Lower lobe of right lung (tissue), 2 donors: ENCODE results near the gene TRNAU1AP. TPM values are rescaled to one million over a fixed set of nuclear protein-coding genes. Genes with fewer than 3 reads are reported as not detected.
"Not testable (repeated sequence)": the region's sequence is repeated elsewhere in the genome, so short reads cannot be mapped to it uniquely, and the experiment has no call there.

Experiments used
- ATAC-seq, 2 donors: fragments of 200-7000 bp; cut with Tn5 transposase; one replicate each; pipeline ENCODE4 v1.9.1; 2020 to 2022; ENCODE audit warnings: mild to moderate bottlenecking in 2 of 2, moderate library complexity in 2 of 2
- DNase-seq: peaks from one replicate; pipeline ENCODE4 v3.0.0-alpha.2; 2020
- H3K27ac ChIP-seq: fragments of 200-600 bp; one replicate; pipeline ENCODE4 v1.8.0; 2022
- H3K27me3 ChIP-seq: fragments of 200-600 bp; one replicate; pipeline ENCODE4 v1.8.0; 2022; ENCODE audit warnings: low read depth
- H3K36me3 ChIP-seq: fragments of 200-600 bp; one replicate; pipeline ENCODE4 v1.8.0; 2022; ENCODE audit warnings: mild to moderate bottlenecking
- H3K4me1 ChIP-seq: fragments of 200-600 bp; one replicate; pipeline ENCODE4 v1.8.0; 2022
- H3K4me3 ChIP-seq: fragments of 200-600 bp; one replicate; pipeline ENCODE4 v1.8.0; 2022; ENCODE audit warnings: mild to moderate bottlenecking
- H3K9me3 ChIP-seq: fragments of 200-600 bp; one replicate; pipeline ENCODE4 v1.8.0; 2022
- intact Hi-C: fragments of 100-400 bp; cut with DNase I; formaldehyde crosslinking; loops from one replicate; pipeline ENCODE4 v1.11.0; 2022
- total RNA-seq: library from RNA; stranded (reverse); fragmentation: NEBNext Ultra II Directional; extraction: Animal tissue kit (Norgen Biotek cat#: 25700); gene quantifications from one replicate; pipeline ENCODE4 v1.2.1, GENCODE V29; 2021
- TF ChIP-seq, protein P1 (sequence below): fragments of 200-600 bp; IDR thresholded peaks from one replicate; pipeline ENCODE4 v1.8.0; 2022; ENCODE audit warnings: antibody characterized with exemption, mild to moderate bottlenecking
- donor health status: DM: no; HTN: yes; CAD: no; lungs with severe emphysema.

Gene TRNAU1AP
- total RNA-seq, 1 donor from 2014 or later = 26.3 TPM

DNA sequence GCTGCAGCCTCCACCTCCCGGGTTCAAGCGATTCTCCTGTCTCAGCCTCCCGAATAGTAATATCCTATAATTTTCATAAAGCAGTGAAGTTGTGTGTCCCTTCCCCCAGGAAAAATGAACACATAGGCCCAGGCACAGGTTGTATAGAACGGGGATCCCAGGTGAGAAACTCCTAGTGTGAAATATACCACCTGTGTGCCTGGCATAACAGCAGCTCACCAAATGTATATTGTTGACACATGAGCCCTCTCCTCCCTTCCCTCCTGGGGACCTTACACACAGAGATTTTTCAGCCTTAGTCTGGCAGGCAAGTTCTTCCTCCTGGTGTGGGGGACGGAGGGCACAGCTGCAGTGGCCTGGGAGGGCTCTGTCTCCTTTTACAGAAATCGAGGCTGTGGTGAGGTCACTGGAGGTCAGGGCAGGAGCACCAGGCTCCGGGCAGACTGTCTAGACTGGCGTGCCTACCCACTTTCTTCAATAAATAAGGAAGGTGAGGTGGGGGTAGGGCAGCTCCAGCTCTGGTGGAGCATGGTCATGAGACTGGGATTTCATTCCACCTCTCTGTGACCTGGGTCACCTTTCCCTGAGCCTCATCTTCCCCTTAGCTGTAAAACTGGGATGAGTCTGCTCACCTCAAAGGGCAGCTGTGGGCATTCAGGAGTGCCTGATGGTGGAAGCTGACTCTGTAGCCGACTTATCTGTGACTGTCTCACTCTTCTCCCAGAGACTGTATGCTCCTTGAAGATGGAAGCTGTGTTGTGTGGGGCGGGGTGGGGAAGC lies 32.7 kb upstream of the TRNAU1AP start:
- H3K9me3 ChIP-seq = no peaks in the 10 kb centered on the region
- no peak for DNase-seq
- peaks cover 14% of the 10 kb centered on the region for H3K4me1 ChIP-seq
- intact Hi-C loops = no loop called here
- ATAC-seq = no peak
- no peak overlapping the region for H3K27ac ChIP-seq
- H3K27me3 ChIP-seq = no peaks in the 10 kb centered on the region
- H3K4me3 ChIP-seq = no peak overlapping the region
- H3K36me3 ChIP-seq = peaks cover 3% of the 10 kb centered on the region
- TF ChIP-seq, protein P1, sequence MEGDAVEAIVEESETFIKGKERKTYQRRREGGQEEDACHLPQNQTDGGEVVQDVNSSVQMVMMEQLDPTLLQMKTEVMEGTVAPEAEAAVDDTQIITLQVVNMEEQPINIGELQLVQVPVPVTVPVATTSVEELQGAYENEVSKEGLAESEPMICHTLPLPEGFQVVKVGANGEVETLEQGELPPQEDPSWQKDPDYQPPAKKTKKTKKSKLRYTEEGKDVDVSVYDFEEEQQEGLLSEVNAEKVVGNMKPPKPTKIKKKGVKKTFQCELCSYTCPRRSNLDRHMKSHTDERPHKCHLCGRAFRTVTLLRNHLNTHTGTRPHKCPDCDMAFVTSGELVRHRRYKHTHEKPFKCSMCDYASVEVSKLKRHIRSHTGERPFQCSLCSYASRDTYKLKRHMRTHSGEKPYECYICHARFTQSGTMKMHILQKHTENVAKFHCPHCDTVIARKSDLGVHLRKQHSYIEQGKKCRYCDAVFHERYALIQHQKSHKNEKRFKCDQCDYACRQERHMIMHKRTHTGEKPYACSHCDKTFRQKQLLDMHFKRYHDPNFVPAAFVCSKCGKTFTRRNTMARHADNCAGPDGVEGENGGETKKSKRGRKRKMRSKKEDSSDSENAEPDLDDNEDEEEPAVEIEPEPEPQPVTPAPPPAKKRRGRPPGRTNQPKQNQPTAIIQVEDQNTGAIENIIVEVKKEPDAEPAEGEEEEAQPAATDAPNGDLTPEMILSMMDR = no peak

DNA sequence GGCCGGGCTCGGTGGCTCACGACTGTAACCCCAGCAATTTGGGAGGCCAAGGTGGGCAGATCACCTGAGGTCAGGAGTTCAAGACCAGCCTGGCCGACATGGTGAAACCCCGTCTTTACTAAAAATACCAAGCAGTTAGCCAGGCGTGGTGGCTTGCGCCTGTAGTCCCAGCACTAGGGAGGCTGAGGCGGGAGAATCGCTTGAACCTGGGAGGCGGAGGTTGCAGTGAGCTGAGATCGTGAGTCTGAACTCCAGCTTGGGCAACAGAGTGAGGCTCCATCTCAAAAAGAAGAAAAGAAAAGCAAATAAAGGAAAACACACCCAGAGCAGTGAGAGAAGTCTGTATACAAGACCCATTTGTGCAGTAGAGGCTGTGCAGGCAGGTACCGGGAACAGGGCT lies 32.1 kb upstream of the TRNAU1AP start:
- H3K27ac ChIP-seq, H3K36me3 ChIP-seq, DNase-seq, intact Hi-C loops, ATAC-seq, H3K4me3 ChIP-seq, H3K27me3 ChIP-seq, H3K9me3 ChIP-seq: not testable (repeated sequence)
- peaks cover 14% of the 10 kb centered on the region for H3K4me1 ChIP-seq

DNA sequence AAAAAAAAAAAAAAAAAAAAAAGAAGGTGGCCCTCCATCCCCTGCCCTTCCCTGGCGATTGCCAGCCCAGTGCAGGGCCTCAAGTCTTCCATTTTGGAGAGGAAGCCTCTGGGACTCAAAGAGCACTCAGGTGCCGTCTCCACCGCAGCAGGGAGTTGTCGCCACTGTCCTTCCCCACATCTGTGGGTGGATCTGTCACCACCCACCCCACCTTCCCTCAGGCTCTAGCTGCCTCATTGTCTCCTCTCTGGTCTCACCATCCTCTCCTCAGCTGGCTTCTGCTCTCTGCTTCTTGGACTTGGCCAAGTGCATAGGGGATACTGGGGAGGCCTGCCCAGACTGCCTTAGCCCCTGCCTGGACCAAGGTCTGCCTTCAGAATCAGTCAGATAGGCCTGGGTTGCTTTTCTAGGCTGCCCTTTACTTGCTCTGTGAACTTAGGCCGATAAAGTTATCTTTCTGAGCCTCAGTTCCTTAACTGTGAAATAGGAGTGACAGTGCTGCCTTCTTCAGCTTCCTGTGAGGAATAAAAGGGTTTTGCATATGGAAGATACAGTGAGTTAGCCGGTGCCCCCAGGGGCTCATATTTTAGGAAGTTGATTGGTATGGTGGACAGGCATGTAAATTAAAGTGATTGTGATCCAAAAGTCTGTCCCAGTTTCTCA lies 31.3 kb upstream of the TRNAU1AP start:
- no peak for DNase-seq
- H3K4me3 ChIP-seq = no peak overlapping the region
- no peaks in the 10 kb centered on the region for H3K27me3 ChIP-seq
- H3K27ac ChIP-seq = no peak overlapping the region
- H3K36me3 ChIP-seq = no peaks in the 10 kb centered on the region
- ATAC-seq = no peak
- no peaks in the 10 kb centered on the region for H3K9me3 ChIP-seq
- peaks cover 14% of the 10 kb centered on the region for H3K4me1 ChIP-seq
- intact Hi-C loops = no loop called here
- TF ChIP-seq, protein P1 = no peak

DNA sequence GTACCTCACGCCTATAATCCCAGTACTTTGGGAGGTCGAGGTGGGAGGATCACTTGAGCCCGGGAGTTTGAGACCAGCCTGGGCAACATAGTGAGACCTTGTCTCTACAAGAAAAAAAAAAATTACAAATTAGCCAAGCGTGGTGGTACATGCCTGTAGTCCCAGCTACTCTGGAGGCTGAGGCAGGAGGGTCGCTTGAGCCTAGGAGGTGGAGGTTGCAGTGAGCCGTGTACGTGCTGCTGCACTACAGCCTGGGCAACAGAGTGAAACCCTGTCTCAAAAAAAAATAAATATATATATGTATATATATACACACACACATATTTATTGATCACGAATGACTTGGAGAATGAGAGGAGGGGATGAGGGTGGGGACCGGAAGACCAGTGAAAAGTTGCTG lies 30.3 kb upstream of the TRNAU1AP start:
- ATAC-seq, H3K9me3 ChIP-seq, H3K27ac ChIP-seq, DNase-seq, H3K4me3 ChIP-seq, intact Hi-C loops, H3K27me3 ChIP-seq, H3K36me3 ChIP-seq: not testable (repeated sequence)
- H3K4me1 ChIP-seq = peaks cover 14% of the 10 kb centered on the region

DNA sequence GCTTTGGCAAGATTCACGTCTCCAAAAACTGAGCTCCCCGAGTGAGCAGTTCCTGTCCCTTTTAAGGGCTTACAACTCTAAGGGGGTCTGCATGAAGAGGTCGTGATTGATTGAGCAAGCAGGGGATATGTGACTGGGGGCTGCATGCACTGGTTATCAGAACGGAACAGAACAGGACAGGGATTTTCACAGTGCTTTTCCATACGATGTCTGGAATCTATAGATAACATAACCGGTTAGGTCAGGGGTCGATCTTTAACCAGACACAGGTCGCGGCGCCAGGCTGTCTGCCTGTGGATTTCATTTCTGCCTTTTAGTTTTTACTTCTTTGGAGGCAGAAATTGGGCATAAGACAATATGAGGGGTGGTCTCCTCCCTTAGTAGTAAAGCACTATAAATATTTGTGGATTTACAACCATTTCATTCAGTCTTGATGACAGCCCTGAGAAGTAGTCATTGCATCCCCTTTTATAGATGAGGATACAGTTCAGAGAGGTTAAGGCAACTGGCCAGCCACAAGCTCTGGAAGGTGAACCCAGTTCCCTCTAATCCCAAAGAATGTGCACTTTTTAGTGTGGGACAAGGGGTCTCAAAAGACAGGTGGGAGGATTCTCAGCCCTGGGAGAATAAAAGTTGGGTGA lies 27.8 kb upstream of the TRNAU1AP start:
- H3K4me1 ChIP-seq, H3K4me3 ChIP-seq, H3K27ac ChIP-seq, ATAC-seq, H3K36me3 ChIP-seq, H3K27me3 ChIP-seq, H3K9me3 ChIP-seq, intact Hi-C loops, DNase-seq: not testable (repeated sequence)

DNA sequence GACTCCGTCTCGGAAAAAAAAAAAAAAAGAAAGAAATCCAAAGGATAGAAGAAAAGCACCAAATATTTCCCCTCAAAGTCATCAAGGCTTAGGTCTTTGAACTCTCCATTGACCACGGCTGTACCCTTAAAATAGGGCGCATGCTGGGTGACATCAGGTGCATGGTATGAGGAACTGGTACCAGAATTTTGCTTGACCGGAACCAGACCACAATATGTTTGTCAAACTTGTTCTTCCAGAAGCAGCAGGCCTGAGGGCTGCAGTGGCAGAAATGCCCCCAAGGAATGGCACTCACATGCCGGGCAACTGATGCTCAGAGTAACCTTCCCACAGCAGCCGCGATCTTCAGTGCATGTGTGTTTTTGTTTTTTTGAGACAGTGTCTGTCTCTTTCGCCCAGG lies 26.0 kb upstream of the TRNAU1AP start:
- DNase-seq (peak; percentile 59), ATAC-seq (peak; percentile 87 to 89)
- no peaks in the 10 kb centered on the region for H3K27me3 ChIP-seq
- TF ChIP-seq, protein P1 = no peak
- intact Hi-C loops = no loop called here
- no peak overlapping the region for H3K27ac ChIP-seq
- H3K9me3 ChIP-seq = no peaks in the 10 kb centered on the region
- no peak overlapping the region for H3K4me3 ChIP-seq
- no peaks in the 10 kb centered on the region for H3K4me1 ChIP-seq
- H3K36me3 ChIP-seq = peaks cover 3% of the 10 kb centered on the region

DNA sequence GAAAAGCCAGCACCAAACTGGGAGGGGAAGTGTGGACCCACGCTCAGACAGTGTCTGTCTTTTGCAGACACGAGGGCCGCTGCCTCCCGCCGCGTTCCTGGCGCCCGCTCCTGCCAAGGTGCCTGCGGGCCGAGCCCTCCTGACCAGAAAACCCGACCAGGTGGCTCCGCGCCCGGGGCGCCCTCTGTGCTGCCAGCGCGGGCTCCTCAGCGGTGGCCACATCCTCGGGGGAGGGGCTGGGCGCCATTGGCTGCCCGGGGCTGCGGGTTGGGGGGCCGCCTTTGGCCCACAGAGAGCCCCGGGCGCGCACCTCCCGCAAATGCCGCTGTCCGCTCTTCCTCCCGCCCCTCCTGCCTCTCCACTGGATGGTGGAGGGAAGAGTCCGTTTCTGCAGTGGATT lies 22.4 kb upstream of the TRNAU1AP start:
- no peak overlapping the region for H3K4me3 ChIP-seq
- no peak for DNase-seq
- H3K4me1 ChIP-seq = no peaks in the 10 kb centered on the region
- TF ChIP-seq, protein P1 = no peak
- no peaks in the 10 kb centered on the region for H3K27me3 ChIP-seq
- no peaks in the 10 kb centered on the region for H3K9me3 ChIP-seq
- no peak overlapping the region for H3K27ac ChIP-seq
- intact Hi-C loops = no loop called here
- ATAC-seq = no peak
- peaks cover 15% of the 10 kb centered on the region for H3K36me3 ChIP-seq
